Medulla oblongata (tissue), 1 donor: Measurements from ENCODE around the gene SNX14.

Experiments used
- DNase-seq: peaks from one replicate; pipeline ENCODE4 v3.0.0-alpha.2; 2015; ENCODE audit errors: extremely low spot score

SNX14 gene

DNA sequence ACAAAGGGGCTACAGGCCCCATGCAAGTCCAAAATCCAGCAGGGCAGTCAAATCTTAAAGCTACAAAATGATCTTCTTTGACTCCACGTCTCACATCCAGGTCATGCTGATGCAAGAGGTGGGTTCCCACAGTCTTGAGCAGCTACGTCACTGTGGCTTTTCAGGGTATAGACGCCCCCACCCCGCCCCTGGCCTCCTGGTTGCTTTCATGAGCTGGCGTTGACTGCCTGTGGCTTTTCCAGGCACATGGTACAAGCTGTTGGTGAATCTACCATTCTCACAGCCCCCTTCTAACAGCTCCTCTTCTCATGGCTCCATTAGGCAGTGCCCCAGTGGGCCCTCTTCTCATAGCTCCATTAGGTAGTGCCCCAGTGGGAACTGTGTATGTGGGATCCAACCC is 96.8 kb downstream of the SNX14 start:
- no peak for DNase-seq

- no peak for DNase-seq
Measured at GRCh38 chr6:85496009-85496579, 97.6 kb downstream of the SNX14 start.

DNA sequence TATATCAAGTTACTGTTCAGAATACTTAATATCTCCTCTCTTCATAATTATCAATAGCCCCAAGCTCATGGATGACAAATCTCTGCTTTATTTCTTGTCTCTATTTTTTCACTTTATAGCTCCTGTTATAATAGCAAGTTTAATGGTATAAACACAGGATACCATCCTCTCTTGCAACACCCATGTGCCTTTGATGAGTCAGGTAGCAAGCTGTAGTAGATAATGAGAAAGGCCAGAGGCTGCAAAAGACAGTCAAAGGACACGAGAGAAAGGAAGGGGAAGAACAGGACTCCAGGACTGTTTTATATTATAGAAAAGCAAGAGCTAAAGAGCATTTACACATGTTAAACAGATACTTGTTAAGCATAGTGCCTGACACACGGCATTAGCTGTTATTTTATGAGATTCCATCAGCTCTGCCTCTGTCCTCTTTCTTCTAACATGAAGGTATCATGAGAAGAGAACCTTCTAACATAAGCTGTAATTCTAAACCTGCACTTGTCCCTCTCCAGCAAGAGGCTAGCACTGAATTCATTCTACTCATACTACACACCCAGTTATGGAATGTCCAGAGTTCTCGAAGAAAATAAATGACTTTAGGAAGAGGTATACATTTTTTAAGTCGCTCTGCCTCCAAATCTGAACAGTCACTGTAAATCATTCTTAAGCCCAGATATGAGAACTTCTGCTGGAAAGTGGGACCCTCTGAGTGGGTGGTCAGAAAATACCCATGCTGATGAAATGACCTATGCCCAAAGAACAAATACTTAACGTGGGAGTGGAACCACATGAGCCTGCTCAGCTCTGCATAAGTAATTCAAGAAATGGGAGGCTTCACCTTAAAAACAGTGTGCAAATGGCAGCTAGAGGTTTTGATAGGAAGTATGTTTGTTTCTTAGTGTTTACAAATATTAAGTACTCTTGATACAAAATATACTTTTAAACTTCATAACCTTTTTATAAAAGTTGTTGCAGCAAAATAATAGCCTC is 98.8 kb downstream of the SNX14 start:
- no peak for DNase-seq

DNA sequence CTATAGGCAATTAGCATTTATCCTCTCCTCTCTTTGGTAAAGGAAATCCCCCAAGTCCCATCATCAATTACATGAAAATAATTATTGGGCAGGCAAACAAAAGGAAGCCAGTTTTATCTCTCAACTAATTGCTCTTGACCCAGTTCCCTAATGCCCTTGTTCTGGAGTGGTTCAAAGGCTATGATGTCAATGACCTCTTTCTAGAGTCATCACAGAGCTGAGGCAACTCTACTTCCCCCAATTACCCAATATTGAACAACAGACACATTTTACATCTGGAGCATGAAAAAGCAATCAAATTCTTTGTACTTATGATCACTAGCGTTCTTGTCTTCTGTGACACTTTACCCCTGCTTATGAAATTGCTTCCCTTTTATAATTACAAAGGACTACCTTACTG is 100.3 kb downstream of the SNX14 start:
- no peak for DNase-seq

GRCh38 chr6:85490516-85491248 is 103.0 kb downstream of the SNX14 start:
- DNase-seq = no peak

GRCh38 chr6:85484948-85485347 is 108.7 kb downstream of the SNX14 start:
- DNase-seq = no peak

DNA sequence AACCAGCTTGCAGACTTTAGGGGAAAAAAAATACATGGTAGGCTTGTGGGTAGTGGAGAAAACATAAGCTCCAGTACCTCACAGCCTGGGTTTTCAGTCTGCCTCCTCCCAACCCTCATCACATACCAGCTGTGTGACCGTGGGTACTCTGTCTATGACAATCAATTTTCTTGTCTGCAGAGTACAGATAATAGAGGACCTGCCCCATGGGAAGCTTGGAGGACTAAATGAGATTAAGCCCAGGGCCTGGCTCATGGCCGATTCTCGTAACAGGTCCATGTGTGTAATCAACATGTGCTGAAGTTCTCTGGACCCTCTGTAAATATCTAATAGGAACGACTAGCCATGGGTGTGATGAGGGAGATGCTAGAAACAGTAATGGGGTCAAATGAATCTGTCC is 109.8 kb downstream of the SNX14 start:
- no peak for DNase-seq

GRCh38 chr6:85482905-85483700 is 110.6 kb downstream of the SNX14 start:
- peak; percentile 79 for DNase-seq

GRCh38 chr6:85482206-85482904 is 111.3 kb downstream of the SNX14 start:
- no peak for DNase-seq

DNA sequence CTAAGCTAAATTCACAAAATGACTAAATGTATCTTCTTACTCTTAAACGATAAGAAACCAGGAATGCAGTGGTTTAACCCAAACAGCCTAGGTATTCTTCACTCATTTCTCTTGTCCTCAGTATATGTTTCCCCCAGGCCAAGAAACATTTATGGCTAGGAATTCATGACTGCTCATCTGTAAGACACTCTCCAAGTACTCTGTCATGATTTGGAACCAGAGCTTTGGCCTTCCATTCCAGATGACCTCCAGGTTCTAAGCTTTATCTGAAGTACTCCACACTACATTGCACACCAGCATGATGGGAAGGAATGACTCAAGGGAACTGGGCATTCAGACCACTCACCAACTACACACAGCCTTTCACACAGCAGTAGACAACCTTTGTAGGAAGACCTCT is 114.5 kb downstream of the SNX14 start:
- DNase-seq = no peak

- no peak for DNase-seq
Measured at GRCh38 chr6:85476532-85476931, 117.1 kb downstream of the SNX14 start.

DNA sequence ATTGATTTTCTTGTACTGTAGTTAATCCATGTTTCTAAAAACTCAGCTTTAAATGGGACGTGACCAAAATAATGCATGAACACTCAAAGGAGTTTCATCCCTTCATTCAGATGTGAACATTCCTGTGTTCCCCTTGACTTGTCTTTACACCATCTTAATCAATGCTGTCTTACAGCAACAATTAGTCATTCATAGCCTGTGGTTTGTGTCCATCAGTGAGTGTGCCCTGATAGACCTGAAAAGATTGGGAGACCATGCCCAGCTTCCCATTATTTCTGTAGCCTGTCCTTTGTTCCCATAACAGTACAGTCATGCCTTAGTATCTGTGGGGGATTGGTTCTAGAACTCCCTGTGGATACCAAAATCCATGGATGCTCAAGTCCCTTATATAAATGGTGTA is 119.9 kb downstream of the SNX14 start:
- DNase-seq = no peak

DNA sequence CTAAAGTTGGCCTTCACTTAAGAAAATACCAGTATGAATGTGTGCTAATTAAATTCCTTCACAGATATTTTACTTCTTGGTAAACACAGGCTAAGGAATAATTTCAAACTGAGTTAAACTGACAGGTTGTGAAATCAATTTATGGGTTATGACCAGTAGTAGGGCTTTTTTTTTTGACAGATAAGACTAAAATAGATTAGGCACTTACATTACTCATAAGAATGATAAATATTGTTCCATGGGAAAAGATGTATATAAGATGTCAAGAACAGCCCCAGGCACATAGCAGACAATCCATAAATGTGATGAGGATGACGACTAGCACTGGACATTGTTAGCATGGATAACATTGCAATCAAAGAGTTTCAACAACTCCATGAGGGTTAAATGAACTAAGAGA is 120.9 kb downstream of the SNX14 start:
- no peak for DNase-seq

- DNase-seq = no peak
Measured at GRCh38 chr6:85470023-85470410, 123.6 kb downstream of the SNX14 start.

DNA sequence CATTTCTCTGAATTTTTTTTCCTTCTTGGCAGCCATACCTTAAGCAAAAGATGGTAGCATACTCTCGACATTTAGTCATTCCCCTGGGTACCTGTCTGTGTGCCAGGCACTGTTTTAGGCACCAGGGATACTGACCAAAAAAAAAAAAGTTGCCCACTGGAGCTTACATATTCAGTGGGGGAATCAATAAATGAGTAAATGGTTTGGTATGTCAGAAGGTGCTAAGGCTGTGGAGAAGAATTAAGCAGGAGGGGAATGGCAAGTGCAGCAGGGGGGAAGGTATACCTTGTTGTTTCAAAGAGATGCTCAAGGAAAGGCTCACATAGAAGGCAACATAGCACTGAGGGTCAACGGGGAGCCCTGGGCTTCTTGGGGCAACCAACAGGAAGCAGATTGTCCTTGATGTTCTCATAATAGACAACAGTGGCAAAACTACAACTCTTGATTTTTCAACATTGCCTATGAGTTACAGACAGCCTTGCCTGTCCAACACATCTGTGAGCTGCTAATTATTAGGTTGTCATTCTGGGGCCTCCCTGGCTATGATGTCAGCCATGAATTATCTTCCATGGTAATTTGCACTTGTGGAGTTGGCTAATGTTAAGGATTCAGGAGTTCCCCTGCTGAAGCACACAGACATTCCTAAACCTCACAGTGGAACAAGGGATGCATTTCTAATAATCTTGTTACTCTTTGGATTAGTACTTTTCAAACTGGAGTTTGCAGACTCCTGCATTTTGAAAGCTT is 124.2 kb downstream of the SNX14 start:
- DNase-seq = no peak

DNA sequence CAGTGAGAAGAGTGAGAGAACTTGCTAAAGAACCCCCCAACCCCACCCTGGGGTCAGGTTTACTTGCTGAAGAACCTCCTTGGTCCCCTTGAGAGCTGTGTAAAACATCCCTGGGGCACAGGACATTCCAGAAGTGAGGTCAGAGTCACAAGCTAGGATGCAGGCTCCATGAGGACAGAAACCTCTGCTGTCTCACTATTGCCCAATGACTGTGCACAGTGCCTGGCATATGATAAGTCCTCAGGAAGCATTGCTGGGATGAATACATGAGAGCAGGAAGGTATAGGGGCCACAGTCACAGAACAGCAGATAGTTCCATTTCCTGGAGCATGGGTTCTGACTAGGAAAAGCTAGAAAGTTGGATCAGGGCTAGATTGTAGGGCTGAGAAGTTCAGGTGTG is 125.3 kb downstream of the SNX14 start:
- DNase-seq = no peak

- no peak for DNase-seq
Measured at GRCh38 chr6:85465762-85466161, 127.9 kb downstream of the SNX14 start.

- DNase-seq = no peak
Measured at GRCh38 chr6:85464722-85465150, 128.9 kb downstream of the SNX14 start.

GRCh38 chr6:85464260-85464644 is 129.4 kb downstream of the SNX14 start:
- no peak for DNase-seq

DNA sequence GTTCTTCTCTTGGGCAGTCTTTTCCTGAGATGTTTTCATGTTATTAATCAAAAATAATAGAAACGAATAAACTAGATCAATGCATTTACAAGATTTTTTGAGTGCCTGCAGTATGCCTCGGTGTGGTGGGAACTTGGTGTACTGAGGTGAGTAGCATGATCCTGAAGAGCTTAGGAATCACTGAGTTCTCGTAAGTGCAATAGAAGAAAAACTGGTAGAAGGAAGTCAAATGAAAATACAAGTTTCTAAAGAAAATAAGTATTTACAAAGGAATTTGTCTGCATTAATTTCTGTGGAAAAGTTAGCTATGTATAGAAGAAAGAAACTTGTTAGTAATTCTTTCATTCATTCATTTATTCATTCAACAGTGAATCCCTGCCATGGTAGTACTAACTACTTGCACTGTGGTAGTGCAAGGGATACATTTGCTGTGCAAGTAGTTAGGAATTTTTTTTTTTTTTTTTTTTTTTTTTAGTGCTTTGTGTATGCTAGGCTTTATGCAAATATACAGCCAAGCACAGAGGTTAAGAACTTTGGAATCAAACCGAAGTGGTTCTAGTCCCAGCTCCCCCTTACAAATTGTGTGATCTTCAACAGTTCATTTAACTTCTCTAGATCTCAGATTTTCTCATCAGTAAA is 129.9 kb downstream of the SNX14 start:
- no peak for DNase-seq
